Activated CD4-positive, alpha-beta T cell treated with anti-CD3 and anti-CD28 coated beads, Interleukin-2, amount 10 ng/mL, durations not matched to agents 24 days and 14 days (primary cell): ENCODE results near the gene ATP13A4. TPM values are rescaled to one million over a fixed set of nuclear protein-coding genes. Genes with fewer than 3 reads are reported as not detected.

ENCODE experiments used
- DNase-seq: peaks from one replicate; pipeline ENCODE4 v3.0.0; 2022
- H3K27ac Mint-ChIP-seq: one replicate; pipeline ENCODE4 v1.8.0; 2022; ENCODE audit warnings: mild to moderate bottlenecking, mixed read lengths
- H3K27me3 Mint-ChIP-seq: one replicate; pipeline ENCODE4 v1.8.0; 2022; ENCODE audit warnings: mixed read lengths
- H3K36me3 Mint-ChIP-seq: one replicate; pipeline ENCODE4 v1.8.0; 2022; ENCODE audit warnings: low read depth, mild to moderate bottlenecking, mixed read lengths
- H3K4me1 Mint-ChIP-seq: one replicate; pipeline ENCODE4 v1.8.0; 2021; ENCODE audit warnings: mixed read lengths
- H3K4me3 Mint-ChIP-seq: one replicate; pipeline ENCODE4 v1.8.0; 2022; ENCODE audit warnings: mild to moderate bottlenecking, moderate library complexity, mixed read lengths
- H3K9me3 Mint-ChIP-seq: one replicate; pipeline ENCODE4 v1.8.0; 2021; ENCODE audit warnings: mixed read lengths
- intact Hi-C: fragments of 100-400 bp; cut with micrococcal nuclease; formaldehyde crosslinking; loops from one replicate; pipeline ENCODE4 v1.15.1; 2023
- total RNA-seq: library from RNA; stranded (reverse); gene quantifications from 2 replicates; pipeline ENCODE4 v1.2.3, GENCODE V29; 2022

The ATP13A4 gene
- total RNA-seq, 1 donor from 2014 or later = 2.1 TPM

GRCh38 chr3:193457526-193457925 is 97.2 kb downstream of the ATP13A4 start:
- intact Hi-C loops = no loop called here
- Mint-ChIP-seq H3K4me1 (no peaks in the 10 kb centered on the region), H3K27me3 (no peaks in the 10 kb centered on the region), H3K36me3 (no peaks in the 10 kb centered on the region), H3K4me3 (no peak overlapping the region), H3K27ac (no peak overlapping the region), H3K9me3 (no peaks in the 10 kb centered on the region)
- DNase-seq = no peak

GRCh38 chr3:193452338-193452737 is 102.4 kb downstream of the ATP13A4 start:
- Mint-ChIP-seq H3K4me1 (no peaks in the 10 kb centered on the region), H3K36me3 (no peaks in the 10 kb centered on the region), H3K27ac (no peak overlapping the region), H3K4me3 (no peak overlapping the region), H3K27me3 (no peaks in the 10 kb centered on the region), H3K9me3 (no peaks in the 10 kb centered on the region)
- no peak for DNase-seq
- intact Hi-C loops = no loop called here

DNA sequence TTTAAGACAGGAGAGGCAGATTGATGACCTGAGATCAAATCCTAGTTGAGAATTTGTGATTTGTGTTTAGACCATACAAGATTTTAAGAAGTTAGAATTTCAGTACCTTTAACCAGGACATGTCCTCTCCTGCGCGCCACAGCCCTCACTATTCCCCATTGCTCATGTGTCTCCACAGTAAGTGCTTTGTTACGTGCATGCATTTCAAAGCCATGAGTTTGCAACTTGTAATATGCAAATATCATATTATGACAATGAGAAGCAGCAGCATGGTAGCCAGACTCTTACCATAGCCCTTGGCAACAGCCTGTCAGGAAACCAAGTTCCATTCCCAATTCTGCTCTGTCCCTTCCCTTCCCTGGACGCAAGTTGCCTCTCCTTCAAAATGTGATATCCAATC is 102.8 kb downstream of the ATP13A4 start:
- no peak overlapping the region for H3K4me3 Mint-ChIP-seq
- no peak overlapping the region for H3K27ac Mint-ChIP-seq
- no peaks in the 10 kb centered on the region for H3K9me3 Mint-ChIP-seq
- no peak for DNase-seq
- H3K4me1 Mint-ChIP-seq = no peaks in the 10 kb centered on the region
- intact Hi-C loops = no loop called here
- H3K27me3 Mint-ChIP-seq = peaks cover 2% of the 10 kb centered on the region
- no peaks in the 10 kb centered on the region for H3K36me3 Mint-ChIP-seq

- Mint-ChIP-seq H3K36me3 (no peaks in the 10 kb centered on the region), H3K4me1 (no peaks in the 10 kb centered on the region), H3K27ac (no peak overlapping the region), H3K27me3 (peaks cover 4% of the 10 kb centered on the region), H3K4me3 (no peak overlapping the region), H3K9me3 (no peaks in the 10 kb centered on the region)
- no peak for DNase-seq
- intact Hi-C loops = no loop called here
Observed at GRCh38 chr3:193446965-193447602, 107.6 kb downstream of the ATP13A4 start.

- Mint-ChIP-seq H3K27me3 (no peaks in the 10 kb centered on the region), H3K4me3 (no peak overlapping the region), H3K9me3 (no peaks in the 10 kb centered on the region), H3K27ac (no peak overlapping the region), H3K4me1 (no peaks in the 10 kb centered on the region), H3K36me3 (no peaks in the 10 kb centered on the region)
- DNase-seq = no peak
- intact Hi-C loops = no loop called here
Observed at GRCh38 chr3:193439423-193439822, 115.3 kb downstream of the ATP13A4 start.

DNA sequence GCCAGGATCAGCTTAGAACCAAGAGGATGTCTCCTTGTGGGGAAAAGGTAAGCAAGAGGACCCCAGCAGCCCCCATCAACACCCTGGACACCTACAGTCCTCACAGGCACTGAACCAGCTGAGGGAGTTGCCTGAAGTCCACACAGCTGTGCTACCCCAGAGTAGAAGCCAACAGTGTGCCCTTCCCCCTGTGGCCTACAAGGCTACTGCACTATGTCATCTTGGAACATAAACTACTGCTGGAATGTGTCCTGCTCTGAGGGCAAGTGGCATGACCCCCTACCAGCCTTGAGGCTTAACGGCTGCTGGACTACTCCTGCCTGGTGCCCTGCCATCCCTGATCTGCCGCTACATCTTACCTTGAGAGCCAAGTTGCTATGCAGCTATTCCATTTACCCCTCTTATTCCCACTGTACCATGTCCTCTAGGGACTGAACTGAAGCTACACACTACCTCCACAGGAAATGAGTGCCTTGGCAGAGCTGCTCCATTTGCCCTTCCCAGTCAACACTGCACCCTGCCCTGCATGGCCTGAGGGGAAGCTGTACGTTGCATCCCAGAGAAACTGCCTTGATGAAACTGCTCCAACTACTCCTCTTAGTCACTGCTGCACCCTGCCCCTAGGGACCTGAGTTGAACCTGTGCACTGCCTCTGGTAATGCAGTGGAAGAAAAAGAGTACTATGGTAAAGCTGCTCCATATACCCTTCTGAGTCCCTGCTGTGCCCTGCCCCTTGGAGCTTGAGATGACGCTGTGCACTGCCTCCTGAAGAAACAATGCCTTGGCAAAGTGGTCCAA is 135.9 kb downstream of the ATP13A4 start:
- Mint-ChIP-seq H3K9me3 (peaks cover 5% of the 10 kb centered on the region), H3K27me3 (no peaks in the 10 kb centered on the region), H3K4me1 (no peaks in the 10 kb centered on the region), H3K36me3 (no peaks in the 10 kb centered on the region), H3K4me3 (no peak overlapping the region), H3K27ac (no peak overlapping the region)
- intact Hi-C loops = no loop called here
- DNase-seq = no peak

GRCh38 chr3:193416629-193417028 is 138.1 kb downstream of the ATP13A4 start:
- no peaks in the 10 kb centered on the region for H3K27me3 Mint-ChIP-seq
- intact Hi-C loops = no loop called here
- no peak overlapping the region for H3K27ac Mint-ChIP-seq
- no peak for DNase-seq
- H3K4me3 Mint-ChIP-seq = no peak overlapping the region
- peaks cover 5% of the 10 kb centered on the region for H3K9me3 Mint-ChIP-seq
- no peaks in the 10 kb centered on the region for H3K4me1 Mint-ChIP-seq
- no peaks in the 10 kb centered on the region for H3K36me3 Mint-ChIP-seq

DNA sequence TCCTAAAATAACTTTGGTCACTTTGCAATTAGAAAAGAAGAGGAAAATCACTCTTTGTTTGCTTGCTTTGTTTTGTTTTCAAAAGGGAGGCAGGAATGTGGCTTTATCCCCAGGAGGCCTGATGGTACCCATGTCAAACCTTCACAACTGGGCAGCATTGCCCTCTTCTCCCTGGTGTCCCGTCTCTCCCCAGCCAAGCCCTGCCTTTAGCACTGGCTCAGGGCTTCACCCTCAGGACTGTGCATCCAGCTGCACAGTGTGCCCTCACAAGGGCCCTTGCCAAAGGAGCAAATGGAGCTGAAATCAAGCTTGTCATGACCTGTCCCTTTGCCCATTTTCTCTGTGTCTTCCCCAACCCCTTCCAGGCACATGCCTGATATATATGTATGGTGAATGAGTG is 147.0 kb downstream of the ATP13A4 start:
- H3K4me3 Mint-ChIP-seq = no peak overlapping the region
- no peak overlapping the region for H3K27ac Mint-ChIP-seq
- H3K4me1 Mint-ChIP-seq = no peaks in the 10 kb centered on the region
- intact Hi-C loops = no loop called here
- H3K27me3 Mint-ChIP-seq = no peaks in the 10 kb centered on the region
- H3K36me3 Mint-ChIP-seq = no peaks in the 10 kb centered on the region
- DNase-seq = no peak
- no peaks in the 10 kb centered on the region for H3K9me3 Mint-ChIP-seq

DNA sequence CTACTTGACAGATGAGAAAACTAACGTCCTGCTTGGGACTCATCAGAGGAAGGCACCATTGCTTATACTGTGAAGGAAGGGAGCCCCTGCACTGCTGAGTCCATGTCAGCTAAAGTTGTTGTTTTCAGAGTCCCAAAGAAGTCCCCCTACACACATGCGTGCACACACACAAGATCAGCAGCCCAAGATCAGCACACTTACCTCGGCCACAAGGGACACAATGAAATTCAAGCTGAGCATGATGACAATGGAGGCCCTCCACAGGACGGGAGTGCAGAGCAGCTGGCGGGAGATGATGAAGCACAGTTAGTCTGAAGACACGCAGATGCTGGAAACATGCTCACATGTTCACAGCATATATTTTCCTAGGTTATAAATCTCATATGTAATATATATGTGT is 147.6 kb downstream of the ATP13A4 start:
- Mint-ChIP-seq H3K9me3 (no peaks in the 10 kb centered on the region), H3K36me3 (no peaks in the 10 kb centered on the region), H3K4me1 (no peaks in the 10 kb centered on the region), H3K4me3 (no peak overlapping the region), H3K27ac (no peak overlapping the region), H3K27me3 (no peaks in the 10 kb centered on the region)
- intact Hi-C loops = no loop called here
- no peak for DNase-seq

DNA sequence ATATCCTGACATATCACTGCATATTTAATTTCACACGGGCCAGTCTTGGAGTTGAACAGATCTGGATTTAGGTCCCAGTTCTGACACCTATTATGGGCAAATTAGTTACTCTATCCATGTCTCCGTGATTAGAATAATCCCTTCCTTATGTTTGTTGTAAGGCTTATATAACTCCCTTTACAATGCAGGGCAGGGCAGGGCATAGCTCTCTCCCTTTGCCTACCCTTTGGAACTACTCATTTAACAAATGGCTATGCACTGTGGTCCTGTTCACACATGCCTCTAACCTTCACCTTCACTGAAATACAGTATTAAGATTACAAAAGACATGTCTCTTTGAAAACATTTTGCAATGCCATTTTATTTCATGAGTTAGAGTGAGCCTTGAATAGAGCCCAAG is 151.4 kb downstream of the ATP13A4 start:
- no peak for DNase-seq
- intact Hi-C loops = no loop called here
- no peak overlapping the region for H3K27ac Mint-ChIP-seq
- H3K27me3 Mint-ChIP-seq = peaks cover 2% of the 10 kb centered on the region
- no peak overlapping the region for H3K4me3 Mint-ChIP-seq
- H3K4me1 Mint-ChIP-seq = no peaks in the 10 kb centered on the region
- H3K9me3 Mint-ChIP-seq = no peaks in the 10 kb centered on the region
- H3K36me3 Mint-ChIP-seq = no peaks in the 10 kb centered on the region

- Mint-ChIP-seq H3K36me3 (no peaks in the 10 kb centered on the region), H3K9me3 (no peaks in the 10 kb centered on the region), H3K4me1 (no peaks in the 10 kb centered on the region), H3K27me3 (peaks cover 2% of the 10 kb centered on the region), H3K27ac (no peak overlapping the region), H3K4me3 (no peak overlapping the region)
- peak; percentile 29 for DNase-seq
- intact Hi-C loops = no loop called here
Observed at GRCh38 chr3:193400304-193400703, 154.4 kb downstream of the ATP13A4 start.

DNA sequence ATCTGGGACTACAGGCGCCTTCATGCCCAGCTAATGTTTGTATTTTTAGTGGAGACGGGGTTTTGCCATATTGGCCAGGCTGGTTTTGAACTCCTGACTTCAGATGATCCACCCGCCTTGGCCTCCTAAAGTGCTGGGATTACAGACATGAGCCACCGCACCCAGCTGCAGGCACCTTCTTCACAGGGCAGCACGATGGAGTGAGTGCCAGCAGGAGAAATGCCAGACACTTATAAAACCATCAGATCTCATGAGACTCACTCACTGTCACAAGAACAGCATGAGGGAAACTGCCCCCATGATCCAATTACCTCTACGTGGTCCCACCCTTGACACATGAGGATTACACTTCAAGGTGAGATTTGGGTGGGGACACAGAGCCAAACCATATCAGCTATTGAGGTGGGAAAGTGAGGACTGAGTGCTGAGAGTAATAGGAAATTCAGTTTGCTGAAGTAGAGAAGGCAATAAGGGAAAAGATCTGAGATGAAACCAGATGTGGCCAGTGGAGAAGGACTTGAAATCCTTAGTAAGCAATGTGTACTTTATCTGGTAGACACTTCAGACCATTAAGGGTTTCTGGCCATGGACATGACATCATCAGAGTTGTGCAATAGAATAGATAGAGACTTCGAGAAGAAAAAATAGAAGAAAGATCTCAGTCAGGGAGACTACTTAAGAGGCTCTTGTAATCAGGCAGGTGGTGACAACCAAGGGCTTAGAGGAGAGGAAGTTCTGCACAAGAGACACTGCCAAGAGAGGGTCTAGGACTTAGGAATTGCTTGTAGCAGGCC is 158.0 kb downstream of the ATP13A4 start:
- no peaks in the 10 kb centered on the region for H3K36me3 Mint-ChIP-seq
- no peaks in the 10 kb centered on the region for H3K4me1 Mint-ChIP-seq
- intact Hi-C loops = no loop called here
- peaks cover 2% of the 10 kb centered on the region for H3K27me3 Mint-ChIP-seq
- H3K27ac Mint-ChIP-seq = no peak overlapping the region
- no peak overlapping the region for H3K4me3 Mint-ChIP-seq
- no peak for DNase-seq
- no peaks in the 10 kb centered on the region for H3K9me3 Mint-ChIP-seq

DNA sequence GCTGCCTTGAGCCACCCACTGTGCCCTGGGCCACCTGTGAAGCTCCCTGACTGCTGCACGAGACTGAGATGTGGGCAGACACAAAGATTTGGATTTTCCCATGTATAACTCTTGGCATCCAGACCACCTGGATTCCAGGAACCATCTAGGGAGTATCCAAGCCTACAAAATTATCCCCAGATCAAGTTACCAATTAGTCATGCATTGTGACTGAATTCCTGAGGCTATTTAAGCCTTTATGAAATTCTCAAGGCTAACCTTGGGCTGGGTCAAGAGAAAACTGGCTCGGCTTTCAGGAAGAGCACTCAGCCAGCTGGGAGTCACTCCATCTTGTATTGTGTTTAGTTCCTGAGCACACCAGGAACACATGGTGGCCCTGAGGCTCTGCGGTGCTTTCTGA is 162.8 kb downstream of the ATP13A4 start:
- H3K36me3 Mint-ChIP-seq = no peaks in the 10 kb centered on the region
- H3K4me3 Mint-ChIP-seq = no peak overlapping the region
- intact Hi-C loops = no loop called here
- no peak for DNase-seq
- no peaks in the 10 kb centered on the region for H3K4me1 Mint-ChIP-seq
- no peak overlapping the region for H3K27ac Mint-ChIP-seq
- H3K9me3 Mint-ChIP-seq = no peaks in the 10 kb centered on the region
- peaks cover 2% of the 10 kb centered on the region for H3K27me3 Mint-ChIP-seq

GRCh38 chr3:193389335-193389734 is 165.4 kb downstream of the ATP13A4 start:
- H3K4me3 Mint-ChIP-seq = no peak overlapping the region
- intact Hi-C loops = no loop called here

More at GRCh38 chr3:193389335-193389734, 165.4 kb downstream of the ATP13A4 start:
- H3K36me3 Mint-ChIP-seq = no peaks in the 10 kb centered on the region
- H3K4me1 Mint-ChIP-seq = no peaks in the 10 kb centered on the region
- H3K27me3 Mint-ChIP-seq = peaks cover 2% of the 10 kb centered on the region
- no peak for DNase-seq
- H3K9me3 Mint-ChIP-seq = no peaks in the 10 kb centered on the region
- no peak overlapping the region for H3K27ac Mint-ChIP-seq
